ENCODE measurements around the gene TM9SF1. TPM values are rescaled to one million over a fixed set of nuclear protein-coding genes. Genes with fewer than 3 reads are reported as not detected.
A peak's percentile ranks its signal among the peaks of the same experiment; 100 is the strongest.

The TM9SF1 gene
- total and polyA plus RNA-seq, 2 of the 13 experiments (the other 11 are each of a cell fraction or from before 2014, with no cell fraction given), result 83.2 to 110 TPM

DNA sequence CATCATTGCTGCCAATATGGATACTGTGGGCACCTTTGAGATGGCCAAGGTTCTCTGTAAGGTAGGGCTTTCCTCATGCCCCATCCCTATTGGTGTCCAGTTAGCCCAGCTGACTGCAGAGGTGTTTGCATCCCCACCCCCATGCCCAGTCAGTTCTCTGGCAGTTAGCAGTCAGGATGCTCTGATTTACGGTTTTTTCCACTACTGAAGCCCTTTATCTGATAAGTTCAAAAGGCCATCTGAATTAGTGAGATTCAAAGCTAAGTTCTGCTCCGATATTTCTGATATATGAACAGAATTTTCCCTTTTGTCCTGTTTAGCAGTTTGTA, 38.3 kb upstream of the TM9SF1 start (continued):
- TF ChIP-seq ZNF407 (CRISPR knock-in tag; IDR thresholded peaks at IDR 0.05; ENCODE audit: not compliant biosample characterization) (no peak), ZNF639 (CRISPR knock-in tag; conservative IDR thresholded peaks at IDR 0.05) (no peak; the same call in 1 of the 2 replicates), POLR2A (IDR thresholded peaks at IDR 0.05; ENCODE audit: insufficient read depth in 1 of 2, low read depth in 2 of 2, low read length in 2 of 2) (no peak), RAD21 (CRISPR knock-in tag; IDR thresholded peaks at IDR 0.05) (peak; percentile 13; the same call in 1 of the 2 replicates), NFATC3 (CRISPR knock-in tag; IDR thresholded peaks at IDR 0.05) (no peak), MXD4 (CRISPR knock-in tag; IDR thresholded peaks at IDR 0.05) (no peak), HNRNPLL (IDR thresholded peaks at IDR 0.05; ENCODE audit: low read depth, low read length, poor library complexity, severe bottlenecking) (no peak), IKZF5 (CRISPR knock-in tag; IDR thresholded peaks at IDR 0.05) (no peak), NR3C1 (CRISPR knock-in tag; IDR thresholded peaks at IDR 0.05) (no peak), TBP (CRISPR knock-in tag; IDR thresholded peaks at IDR 0.05) (no peak), ZBTB3 (CRISPR knock-in tag; IDR thresholded peaks at IDR 0.05; ENCODE audit: borderline replicate concordance, low read depth) (no peak), ZNF160 (CRISPR knock-in tag; IDR thresholded peaks at IDR 0.05) (no peak), PAF1 (CRISPR knock-in tag; IDR thresholded peaks at IDR 0.05) (no peak), NRL (CRISPR knock-in tag; IDR thresholded peaks at IDR 0.05; ENCODE audit: borderline replicate concordance) (no peak)
- TF ChIP-seq, protein P1, sequence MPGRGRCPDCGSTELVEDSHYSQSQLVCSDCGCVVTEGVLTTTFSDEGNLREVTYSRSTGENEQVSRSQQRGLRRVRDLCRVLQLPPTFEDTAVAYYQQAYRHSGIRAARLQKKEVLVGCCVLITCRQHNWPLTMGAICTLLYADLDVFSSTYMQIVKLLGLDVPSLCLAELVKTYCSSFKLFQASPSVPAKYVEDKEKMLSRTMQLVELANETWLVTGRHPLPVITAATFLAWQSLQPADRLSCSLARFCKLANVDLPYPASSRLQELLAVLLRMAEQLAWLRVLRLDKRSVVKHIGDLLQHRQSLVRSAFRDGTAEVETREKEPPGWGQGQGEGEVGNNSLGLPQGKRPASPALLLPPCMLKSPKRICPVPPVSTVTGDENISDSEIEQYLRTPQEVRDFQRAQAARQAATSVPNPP (CRISPR knock-in tag; IDR thresholded peaks at IDR 0.05), result no peak
- TF ChIP-seq, protein P2, sequence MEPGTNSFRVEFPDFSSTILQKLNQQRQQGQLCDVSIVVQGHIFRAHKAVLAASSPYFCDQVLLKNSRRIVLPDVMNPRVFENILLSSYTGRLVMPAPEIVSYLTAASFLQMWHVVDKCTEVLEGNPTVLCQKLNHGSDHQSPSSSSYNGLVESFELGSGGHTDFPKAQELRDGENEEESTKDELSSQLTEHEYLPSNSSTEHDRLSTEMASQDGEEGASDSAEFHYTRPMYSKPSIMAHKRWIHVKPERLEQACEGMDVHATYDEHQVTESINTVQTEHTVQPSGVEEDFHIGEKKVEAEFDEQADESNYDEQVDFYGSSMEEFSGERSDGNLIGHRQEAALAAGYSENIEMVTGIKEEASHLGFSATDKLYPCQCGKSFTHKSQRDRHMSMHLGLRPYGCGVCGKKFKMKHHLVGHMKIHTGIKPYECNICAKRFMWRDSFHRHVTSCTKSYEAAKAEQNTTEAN (CRISPR knock-in tag; conservative IDR thresholded peaks at IDR 0.05), result no peak
- TF ChIP-seq, protein P3, sequence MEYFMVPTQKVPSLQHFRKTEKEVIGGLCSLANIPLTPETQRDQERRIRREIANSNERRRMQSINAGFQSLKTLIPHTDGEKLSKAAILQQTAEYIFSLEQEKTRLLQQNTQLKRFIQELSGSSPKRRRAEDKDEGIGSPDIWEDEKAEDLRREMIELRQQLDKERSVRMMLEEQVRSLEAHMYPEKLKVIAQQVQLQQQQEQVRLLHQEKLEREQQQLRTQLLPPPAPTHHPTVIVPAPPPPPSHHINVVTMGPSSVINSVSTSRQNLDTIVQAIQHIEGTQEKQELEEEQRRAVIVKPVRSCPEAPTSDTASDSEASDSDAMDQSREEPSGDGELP (IDR thresholded peaks at IDR 0.05; ENCODE audit: borderline replicate concordance, low read depth), result peak; percentile 94
